MM.1S (cell line): Measurements from ENCODE around the gene HOOK2.

ENCODE experiments used
- DNase-seq: peaks from one replicate; pipeline ENCODE4 v3.0.0-alpha.2; 2015
- H2AFZ ChIP-seq: fragments of 300-600 bp; sonication (generic); 2 replicates; pipeline ENCODE4 v1.6.0; 2016; ENCODE audit warnings: antibody characterized with exemption, low read length
- H3F3A ChIP-seq: fragments of 300-600 bp; sonication (generic); 2 replicates; pipeline ENCODE4 v1.6.1; 2016; ENCODE audit warnings: mild to moderate bottlenecking, antibody characterized with exemption, low read length, moderate library complexity, mixed read lengths; ENCODE audit not compliant: insufficient read depth
- H3K27ac ChIP-seq: fragments of 300-600 bp; sonication (generic); 2 replicates; pipeline ENCODE4 v1.5.1; 2016; ENCODE audit warnings: mild to moderate bottlenecking, low read length
- H3K27me3 ChIP-seq: fragments of 300-600 bp; sonication (generic); replicated peaks from 2 replicates; pipeline ENCODE4 v1.6.0; 2016; ENCODE audit warnings: low read length; ENCODE audit not compliant: insufficient read depth
- H3K36me3 ChIP-seq: fragments of 300-600 bp; sonication (generic); replicated peaks from 2 replicates; pipeline ENCODE4 v1.6.1; 2016; ENCODE audit warnings: mild to moderate bottlenecking, low read length, mixed read lengths; ENCODE audit not compliant: insufficient read depth
- H3K4me1 ChIP-seq: fragments of 300-600 bp; sonication (generic); 2 replicates; pipeline ENCODE4 v1.6.1; 2016; ENCODE audit warnings: low read length, mixed read lengths
- H3K4me2 ChIP-seq: fragments of 300-600 bp; sonication (generic); 2 replicates; pipeline ENCODE4 v1.6.0; 2016; ENCODE audit warnings: low read depth, low read length
- H3K4me3 ChIP-seq: fragments of 300-600 bp; sonication (generic); 2 replicates; pipeline ENCODE4 v1.5.1; 2016; ENCODE audit warnings: low read length, mixed read lengths
- H3K79me2 ChIP-seq: fragments of 300-600 bp; sonication (generic); 2 replicates; pipeline ENCODE4 v1.6.1; 2016; ENCODE audit warnings: mixed run types, low read length, mixed read lengths
- H3K9ac ChIP-seq: fragments of 300-600 bp; sonication (generic); 2 replicates; pipeline ENCODE4 v1.6.1; 2016; ENCODE audit warnings: low read length, mixed read lengths
- H3K9me2 ChIP-seq: fragments of 300-600 bp; sonication (generic); replicated peaks from 2 replicates; pipeline ENCODE4 v1.6.1; 2016; ENCODE audit warnings: mild to moderate bottlenecking, low read length, mixed read lengths; ENCODE audit not compliant: insufficient read depth
- H3K9me3 ChIP-seq: fragments of 300-600 bp; sonication (generic); replicated peaks from 2 replicates; pipeline ENCODE4 v1.6.1; 2016; ENCODE audit warnings: mild to moderate bottlenecking, low read length, mixed read lengths; ENCODE audit not compliant: insufficient read depth
- H4K20me1 ChIP-seq: fragments of 300-600 bp; sonication (generic); 2 replicates; pipeline ENCODE4 v1.6.1; 2016; ENCODE audit warnings: mild to moderate bottlenecking, low read length, moderate library complexity, mixed read lengths; ENCODE audit not compliant: insufficient read depth
- EZH2 ChIP-seq: fragments of 300-600 bp; sonication (generic); optimal IDR thresholded peaks from 2 replicates; pipeline ENCODE3; 2017; ENCODE audit warnings: low read depth, mild to moderate bottlenecking, antibody characterized with exemption, low read length, mixed read lengths
- EZH2phosphoT487 ChIP-seq: fragments of 300-600 bp; sonication (generic); IDR thresholded peaks from 2 replicates; pipeline ENCODE4 v1.6.1; 2018; ENCODE audit warnings: antibody characterized with exemption, low read length
- TF ChIP-seq, protein P1 (sequence below): fragments of 300-600 bp; sonication (generic); IDR thresholded peaks from 2 replicates; pipeline ENCODE4 v1.5.1; 2016; ENCODE audit warnings: antibody characterized with exemption, low read length, mixed read lengths

The HOOK2 gene

GRCh38 chr19:12778017-12778904, 2.9 kb upstream of the HOOK2 start:
- peaks cover 24% of the 10 kb centered on the region for H3K4me1 ChIP-seq
- H3F3A ChIP-seq, result peaks cover 10% of the 10 kb centered on the region
- H4K20me1 ChIP-seq, result no peaks in the 10 kb centered on the region
- no peak overlapping the region for H3K27ac ChIP-seq
- no peaks in the 10 kb centered on the region for H3K27me3 ChIP-seq
- H3K36me3 ChIP-seq, result no peaks in the 10 kb centered on the region
- H3K9ac ChIP-seq, result peak overlapping the region; percentile 68
- H3K4me3 ChIP-seq, result peak overlapping the region; percentile 88
- TF ChIP-seq, protein P1, sequence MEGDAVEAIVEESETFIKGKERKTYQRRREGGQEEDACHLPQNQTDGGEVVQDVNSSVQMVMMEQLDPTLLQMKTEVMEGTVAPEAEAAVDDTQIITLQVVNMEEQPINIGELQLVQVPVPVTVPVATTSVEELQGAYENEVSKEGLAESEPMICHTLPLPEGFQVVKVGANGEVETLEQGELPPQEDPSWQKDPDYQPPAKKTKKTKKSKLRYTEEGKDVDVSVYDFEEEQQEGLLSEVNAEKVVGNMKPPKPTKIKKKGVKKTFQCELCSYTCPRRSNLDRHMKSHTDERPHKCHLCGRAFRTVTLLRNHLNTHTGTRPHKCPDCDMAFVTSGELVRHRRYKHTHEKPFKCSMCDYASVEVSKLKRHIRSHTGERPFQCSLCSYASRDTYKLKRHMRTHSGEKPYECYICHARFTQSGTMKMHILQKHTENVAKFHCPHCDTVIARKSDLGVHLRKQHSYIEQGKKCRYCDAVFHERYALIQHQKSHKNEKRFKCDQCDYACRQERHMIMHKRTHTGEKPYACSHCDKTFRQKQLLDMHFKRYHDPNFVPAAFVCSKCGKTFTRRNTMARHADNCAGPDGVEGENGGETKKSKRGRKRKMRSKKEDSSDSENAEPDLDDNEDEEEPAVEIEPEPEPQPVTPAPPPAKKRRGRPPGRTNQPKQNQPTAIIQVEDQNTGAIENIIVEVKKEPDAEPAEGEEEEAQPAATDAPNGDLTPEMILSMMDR, result no peak
- no peak for TF ChIP-seq EZH2phosphoT487
- TF ChIP-seq EZH2, result no peak
- no peaks in the 10 kb centered on the region for H3K79me2 ChIP-seq
- peak; percentile 27 for DNase-seq
- H3K9me2 ChIP-seq, result no peaks in the 10 kb centered on the region
- H3K4me2 ChIP-seq, result peak overlapping the region; percentile 99
- no peaks in the 10 kb centered on the region for H3K9me3 ChIP-seq
- H2AFZ ChIP-seq, result peak overlapping the region; percentile 99

DNA sequence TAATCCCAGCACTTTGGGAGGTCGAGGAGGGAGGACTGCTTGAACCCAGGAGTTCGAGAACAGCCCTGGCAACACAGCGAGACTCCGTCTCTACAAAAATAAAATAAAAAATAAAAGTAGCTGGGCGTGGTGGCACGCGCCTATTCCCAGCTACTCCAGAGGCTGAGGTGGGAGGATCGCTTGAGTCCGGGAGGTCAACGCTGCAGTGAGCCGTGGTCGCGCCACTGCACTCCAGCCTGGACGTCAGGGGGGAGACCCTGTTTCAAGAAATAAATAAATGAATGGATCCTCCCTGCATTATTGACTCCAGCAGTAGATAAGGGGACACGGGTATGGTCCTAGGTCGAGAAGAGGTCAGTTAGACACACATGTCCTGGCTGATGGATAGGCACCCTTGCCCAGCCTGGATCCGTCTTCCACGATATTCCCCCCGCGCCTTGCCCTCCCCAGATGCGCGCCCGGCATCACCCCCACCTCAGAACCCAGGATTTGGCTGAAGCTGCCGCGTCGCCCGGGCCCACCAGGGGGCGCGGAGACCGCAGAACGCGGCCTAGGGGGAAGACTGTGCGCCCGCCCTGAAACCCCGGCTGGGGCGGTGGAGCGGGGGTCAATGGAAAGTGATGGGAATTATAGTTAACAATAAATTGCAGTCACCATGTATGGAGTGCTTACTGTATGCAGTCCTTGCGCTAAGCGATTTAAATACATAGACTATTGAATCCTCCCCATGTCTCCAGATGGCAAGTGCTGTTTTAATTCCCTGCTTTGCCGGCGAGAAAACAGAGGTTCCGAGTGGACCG, 2.1 kb upstream of the HOOK2 start:
- H3K4me2 ChIP-seq, result peak overlapping the region; percentile 99
- H3K9ac ChIP-seq, result peak overlapping the region; percentile 68; the same call in 1 of the 2 replicates
- H3K4me1 ChIP-seq, result peaks cover 20% of the 10 kb centered on the region
- H3F3A ChIP-seq, result peaks cover 9% of the 10 kb centered on the region; the same call in 1 of the 2 replicates
- H2AFZ ChIP-seq, result peak overlapping the region; percentile 99
- peak overlapping the region; percentile 88 for H3K4me3 ChIP-seq
- no peaks in the 10 kb centered on the region for H3K9me3 ChIP-seq
- no peaks in the 10 kb centered on the region for H3K27me3 ChIP-seq
- TF ChIP-seq EZH2phosphoT487, result no peak
- TF ChIP-seq, protein P1, result peak; percentile 97
- TF ChIP-seq EZH2, result no peak
- H3K79me2 ChIP-seq, result no peaks in the 10 kb centered on the region
- H3K9me2 ChIP-seq, result no peaks in the 10 kb centered on the region
- H3K27ac ChIP-seq, result no peak overlapping the region
- H3K36me3 ChIP-seq, result no peaks in the 10 kb centered on the region
- no peaks in the 10 kb centered on the region for H4K20me1 ChIP-seq
- peak; percentile 72 for DNase-seq

DNA sequence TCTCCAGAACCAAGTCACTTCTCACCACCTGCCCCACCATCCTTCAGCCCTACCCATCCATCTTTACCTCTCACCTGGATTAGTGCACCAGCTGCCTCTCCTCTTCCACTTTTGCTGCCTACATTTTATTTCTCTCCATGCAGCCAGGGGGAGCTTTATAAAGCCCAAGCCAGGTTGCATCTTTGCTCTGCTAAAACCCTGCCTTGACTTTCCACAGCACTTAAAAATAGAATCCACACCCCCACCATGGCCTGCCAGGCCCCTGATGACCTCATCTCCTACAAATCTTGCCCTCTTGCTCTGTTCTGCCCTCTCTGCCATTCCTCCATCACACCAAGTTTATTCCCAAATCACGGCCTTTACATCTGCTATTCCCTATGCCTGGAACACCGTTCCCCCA, 1.8 kb downstream of the HOOK2 start:
- Histone ChIP-seq H3F3A (peaks cover 6% of the 10 kb centered on the region; the same call in 1 of the 2 replicates), H3K27me3 (no peaks in the 10 kb centered on the region), H3K9me2 (no peaks in the 10 kb centered on the region), H3K9me3 (no peaks in the 10 kb centered on the region), H3K36me3 (no peaks in the 10 kb centered on the region), H2AFZ (no peak overlapping the region), H3K9ac (no peak overlapping the region), H4K20me1 (no peaks in the 10 kb centered on the region), H3K79me2 (no peaks in the 10 kb centered on the region), H3K27ac (no peak overlapping the region), H3K4me1 (peaks cover 23% of the 10 kb centered on the region), H3K4me3 (no peak overlapping the region), H3K4me2 (no peak overlapping the region)
- DNase-seq, result peak; percentile 32
- no peak for TF ChIP-seq EZH2phosphoT487
- no peak for TF ChIP-seq EZH2
- TF ChIP-seq, protein P1, result peak; percentile 38
